ENCODE measurements around the gene ACTN4. TPM values are rescaled to one million over a fixed set of nuclear protein-coding genes. Genes with fewer than 3 reads are reported as not detected.

ACTN4 gene
- total RNA-seq, 1 donor from 2014 or later: 744 TPM

DNA sequence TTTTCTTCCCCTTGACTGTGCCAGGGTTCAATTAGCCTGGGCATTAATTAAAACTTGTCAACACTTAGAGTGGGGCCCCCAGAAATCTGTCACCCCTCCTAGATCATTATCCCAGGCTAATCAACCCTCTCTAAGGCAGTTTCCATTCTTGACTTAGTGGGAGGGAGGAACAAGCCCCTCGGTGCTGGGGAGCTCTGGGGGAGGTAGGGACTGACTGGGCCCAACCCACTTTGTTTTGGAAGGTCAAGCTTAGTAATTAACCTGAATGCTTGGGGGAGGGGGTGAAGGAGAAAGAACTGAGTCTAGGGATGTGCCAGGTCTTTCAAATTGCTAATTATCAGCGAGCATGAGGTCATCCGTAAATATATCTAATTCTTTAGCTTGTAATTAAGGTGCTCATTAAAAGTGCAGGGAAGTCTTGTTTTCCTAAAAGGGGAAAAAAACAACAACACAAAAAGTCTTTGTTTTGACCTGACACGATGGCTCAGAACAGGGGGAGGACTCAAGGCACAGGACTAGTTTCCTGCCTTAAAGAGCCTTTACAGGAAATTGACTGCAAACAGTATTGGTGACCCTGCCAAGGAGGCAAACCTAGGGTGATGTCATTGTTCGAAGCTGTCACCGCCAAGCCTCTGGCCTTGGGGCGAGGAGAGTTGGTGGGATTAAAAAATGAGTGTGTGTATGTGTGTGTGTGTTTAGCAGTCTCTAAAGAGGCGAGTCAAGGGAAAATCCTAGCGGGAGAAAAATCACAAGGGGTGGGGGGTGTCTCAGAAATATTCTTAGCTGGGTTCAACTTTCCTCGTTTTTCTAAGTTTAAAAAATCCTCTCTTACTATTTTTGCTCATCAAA is 19.4 kb downstream of the ACTN4 start:
- Mint-ChIP-seq H3K9me3 (ENCODE audit: unreplicated experiment) (peaks cover 3% of the 10 kb centered on the region), H3K27me3 (ENCODE audit: unreplicated experiment) (peaks cover 26% of the 10 kb centered on the region), H3K4me3 (ENCODE audit: unreplicated experiment) (peak overlapping the region; percentile 85), H3K27ac (ENCODE audit: unreplicated experiment) (peak overlapping the region; percentile 100), H3K4me1 (ENCODE audit: unreplicated experiment) (peaks cover 91% of the 10 kb centered on the region), H3K36me3 (ENCODE audit: low read depth, unreplicated experiment) (peaks cover 32% of the 10 kb centered on the region)
- peak; percentile 60 for DNase-seq (ENCODE audit: low spot score)
- TF ChIP-seq, protein P1, sequence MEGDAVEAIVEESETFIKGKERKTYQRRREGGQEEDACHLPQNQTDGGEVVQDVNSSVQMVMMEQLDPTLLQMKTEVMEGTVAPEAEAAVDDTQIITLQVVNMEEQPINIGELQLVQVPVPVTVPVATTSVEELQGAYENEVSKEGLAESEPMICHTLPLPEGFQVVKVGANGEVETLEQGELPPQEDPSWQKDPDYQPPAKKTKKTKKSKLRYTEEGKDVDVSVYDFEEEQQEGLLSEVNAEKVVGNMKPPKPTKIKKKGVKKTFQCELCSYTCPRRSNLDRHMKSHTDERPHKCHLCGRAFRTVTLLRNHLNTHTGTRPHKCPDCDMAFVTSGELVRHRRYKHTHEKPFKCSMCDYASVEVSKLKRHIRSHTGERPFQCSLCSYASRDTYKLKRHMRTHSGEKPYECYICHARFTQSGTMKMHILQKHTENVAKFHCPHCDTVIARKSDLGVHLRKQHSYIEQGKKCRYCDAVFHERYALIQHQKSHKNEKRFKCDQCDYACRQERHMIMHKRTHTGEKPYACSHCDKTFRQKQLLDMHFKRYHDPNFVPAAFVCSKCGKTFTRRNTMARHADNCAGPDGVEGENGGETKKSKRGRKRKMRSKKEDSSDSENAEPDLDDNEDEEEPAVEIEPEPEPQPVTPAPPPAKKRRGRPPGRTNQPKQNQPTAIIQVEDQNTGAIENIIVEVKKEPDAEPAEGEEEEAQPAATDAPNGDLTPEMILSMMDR (IDR thresholded peaks at IDR 0.05; ENCODE audit: unreplicated experiment): no peak

DNA sequence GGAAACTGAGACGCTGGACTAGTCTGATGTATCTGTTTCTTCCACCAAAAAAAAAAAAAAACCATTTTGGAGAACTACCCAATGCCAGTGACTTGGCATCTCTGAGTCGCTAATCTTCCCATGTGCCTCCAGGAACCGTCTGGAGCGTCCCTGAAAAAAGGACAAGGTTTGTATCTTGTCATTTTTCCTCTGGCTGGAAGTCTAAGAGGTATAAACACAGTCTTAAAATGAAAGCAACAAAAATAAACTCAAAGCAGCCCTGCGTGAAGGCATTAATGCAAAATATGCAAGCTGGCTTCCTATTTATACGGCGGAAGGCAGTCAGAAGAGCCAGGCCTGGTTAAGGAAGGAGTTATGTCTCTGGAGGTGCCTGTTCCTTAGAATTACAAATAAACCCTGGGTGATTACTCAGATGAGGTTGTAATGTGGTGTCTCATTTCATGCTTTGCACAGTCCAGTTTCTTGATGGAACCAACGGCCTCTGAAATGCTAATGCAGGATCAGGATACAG is 20.3 kb downstream of the ACTN4 start:
- peaks cover 21% of the 10 kb centered on the region for H3K27me3 Mint-ChIP-seq (ENCODE audit: unreplicated experiment)
- TF ChIP-seq, protein P1 (IDR thresholded peaks at IDR 0.05; ENCODE audit: unreplicated experiment): no peak
- DNase-seq (ENCODE audit: low spot score): no peak
- peak overlapping the region; percentile 85 for H3K4me3 Mint-ChIP-seq (ENCODE audit: unreplicated experiment)
- H3K27ac Mint-ChIP-seq (ENCODE audit: unreplicated experiment): peak overlapping the region; percentile 100
- H3K36me3 Mint-ChIP-seq (ENCODE audit: low read depth, unreplicated experiment): peaks cover 32% of the 10 kb centered on the region
- peaks cover 90% of the 10 kb centered on the region for H3K4me1 Mint-ChIP-seq (ENCODE audit: unreplicated experiment)
- H3K9me3 Mint-ChIP-seq (ENCODE audit: unreplicated experiment): peaks cover 3% of the 10 kb centered on the region

DNA sequence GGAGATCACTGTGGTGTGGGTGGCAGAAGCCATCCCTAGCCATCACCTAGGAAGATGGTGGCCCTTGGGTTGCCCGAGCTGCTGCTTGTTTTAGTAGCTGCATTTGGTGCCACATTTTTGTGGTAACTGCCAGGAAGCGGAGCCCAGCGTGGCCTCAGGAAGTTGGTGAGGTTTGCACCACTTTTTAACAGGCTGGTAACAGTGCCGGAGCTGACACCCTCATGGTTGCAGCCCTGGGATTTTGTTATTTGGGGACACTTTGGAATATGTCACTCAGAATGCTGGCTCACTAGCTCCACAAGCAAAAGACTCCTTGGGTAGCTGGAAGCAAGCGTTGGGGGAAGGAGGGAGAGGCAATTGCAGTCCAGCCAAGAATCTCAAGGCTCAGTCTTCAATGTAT is 22.1 kb downstream of the ACTN4 start:
- Mint-ChIP-seq H3K4me1 (ENCODE audit: unreplicated experiment) (peaks cover 84% of the 10 kb centered on the region), H3K27ac (ENCODE audit: unreplicated experiment) (peak overlapping the region; percentile 93), H3K36me3 (ENCODE audit: low read depth, unreplicated experiment) (peaks cover 35% of the 10 kb centered on the region), H3K27me3 (ENCODE audit: unreplicated experiment) (peaks cover 14% of the 10 kb centered on the region), H3K9me3 (ENCODE audit: unreplicated experiment) (peaks cover 3% of the 10 kb centered on the region), H3K4me3 (ENCODE audit: unreplicated experiment) (peak overlapping the region; percentile 65)
- DNase-seq (ENCODE audit: low spot score): no peak
- TF ChIP-seq, protein P1 (IDR thresholded peaks at IDR 0.05; ENCODE audit: unreplicated experiment): no peak

DNA sequence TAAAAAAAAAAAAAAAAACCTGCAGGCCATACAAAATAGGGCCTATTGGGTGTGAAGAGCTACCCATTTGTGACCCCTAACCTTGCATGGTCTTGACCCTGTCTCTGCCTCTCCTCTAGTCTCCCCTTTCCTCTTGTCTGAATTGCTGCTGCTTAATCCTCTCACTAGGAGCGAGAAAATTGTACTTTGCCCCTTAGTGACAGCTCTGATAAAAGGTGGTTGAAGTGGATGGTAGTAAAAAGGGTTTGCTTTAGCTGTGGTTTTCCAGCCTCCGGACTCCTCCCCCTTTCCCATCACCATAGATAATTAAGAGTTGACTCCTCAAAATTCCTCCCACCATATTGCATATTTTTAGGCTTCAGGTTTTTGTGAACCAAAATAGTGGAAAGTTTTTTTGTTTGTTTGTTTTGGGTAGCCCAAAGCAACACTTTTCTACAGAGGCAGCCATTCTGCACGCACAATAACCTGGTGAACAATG is 23.5 kb downstream of the ACTN4 start:
- Mint-ChIP-seq H3K36me3 (ENCODE audit: low read depth, unreplicated experiment) (peaks cover 41% of the 10 kb centered on the region), H3K27ac (ENCODE audit: unreplicated experiment) (peak overlapping the region; percentile 93), H3K27me3 (ENCODE audit: unreplicated experiment) (peaks cover 13% of the 10 kb centered on the region), H3K9me3 (ENCODE audit: unreplicated experiment) (peaks cover 3% of the 10 kb centered on the region), H3K4me1 (ENCODE audit: unreplicated experiment) (peaks cover 84% of the 10 kb centered on the region), H3K4me3 (ENCODE audit: unreplicated experiment) (peak overlapping the region; percentile 84)
- TF ChIP-seq, protein P1 (IDR thresholded peaks at IDR 0.05; ENCODE audit: unreplicated experiment): no peak
- DNase-seq (ENCODE audit: low spot score): no peak

DNA sequence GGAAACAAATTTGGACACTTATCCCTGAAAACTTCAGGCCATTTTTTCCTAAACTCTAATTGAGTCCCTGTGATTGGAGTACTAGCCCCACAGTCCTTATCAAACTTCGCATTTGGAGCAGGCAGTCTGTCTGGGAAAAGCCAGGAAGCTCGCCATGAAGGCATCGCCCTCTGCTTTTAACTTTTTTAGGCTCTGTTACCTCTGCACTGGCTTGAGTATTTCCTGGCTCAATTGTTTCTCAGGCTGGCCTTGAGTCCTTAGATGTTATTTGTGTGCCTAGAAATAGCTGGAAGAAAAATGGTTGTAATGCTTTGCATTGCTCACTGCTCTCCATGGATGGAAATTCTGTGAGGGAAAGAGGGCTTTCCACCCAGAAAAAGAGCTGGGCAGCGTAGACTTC is 24.2 kb downstream of the ACTN4 start:
- Mint-ChIP-seq H3K4me3 (ENCODE audit: unreplicated experiment) (peak overlapping the region; percentile 47), H3K27me3 (ENCODE audit: unreplicated experiment) (peaks cover 9% of the 10 kb centered on the region), H3K27ac (ENCODE audit: unreplicated experiment) (peak overlapping the region; percentile 93), H3K36me3 (ENCODE audit: low read depth, unreplicated experiment) (peaks cover 38% of the 10 kb centered on the region), H3K4me1 (ENCODE audit: unreplicated experiment) (peaks cover 84% of the 10 kb centered on the region), H3K9me3 (ENCODE audit: unreplicated experiment) (peaks cover 3% of the 10 kb centered on the region)
- no peak for DNase-seq (ENCODE audit: low spot score)
- TF ChIP-seq, protein P1 (IDR thresholded peaks at IDR 0.05; ENCODE audit: unreplicated experiment): no peak

Measured in endothelial cell (in vitro differentiated cells).